NCI-H748 (cell line): Measurements from ENCODE around the gene RRP36.

Experiments
- DNase-seq: peaks from one replicate; lab custom pipeline; 2025; ENCODE audit not compliant: unreplicated experiment; lab: John Stamatoyannopoulos, UW

The RRP36 gene

DNA sequence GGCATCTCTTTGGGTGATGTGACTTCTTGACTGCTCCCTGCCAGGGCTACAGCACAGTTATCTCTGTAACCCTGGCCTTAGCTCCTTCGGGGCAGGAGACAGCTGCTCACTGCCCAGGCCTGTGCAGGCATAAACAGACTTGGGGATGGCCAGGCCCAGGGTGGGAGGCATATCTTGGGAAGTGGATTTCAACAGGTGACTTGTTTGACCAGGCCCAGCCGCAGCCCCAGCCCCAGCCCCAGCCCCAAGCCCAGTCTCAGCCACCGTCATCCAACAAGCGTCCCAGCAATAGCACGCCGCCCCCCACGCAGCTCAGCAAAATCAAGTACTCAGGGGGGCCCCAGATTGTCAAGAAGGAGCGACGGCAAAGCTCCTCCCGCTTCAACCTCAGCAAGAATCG is 15.2 kb upstream of the RRP36 start:
- no peak for DNase-seq

DNA sequence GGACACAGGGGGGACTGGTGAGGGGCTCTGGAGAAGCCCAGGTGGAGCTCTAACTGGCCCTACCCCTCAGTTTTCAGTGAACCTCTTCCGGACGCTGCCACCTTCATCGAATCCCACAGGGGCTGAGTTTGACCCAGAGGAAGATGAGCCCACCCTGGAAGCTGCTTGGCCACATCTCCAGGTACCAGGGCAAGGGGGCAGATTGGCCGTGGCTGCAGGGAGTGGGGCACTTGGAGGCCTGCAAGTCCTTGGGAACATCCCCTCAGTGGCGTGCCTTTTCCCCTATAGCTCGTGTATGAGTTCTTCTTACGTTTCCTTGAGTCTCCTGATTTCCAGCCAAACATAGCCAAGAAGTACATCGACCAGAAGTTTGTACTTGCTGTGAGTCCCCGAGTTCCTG is 14.3 kb upstream of the RRP36 start:
- DNase-seq, result no peak

DNA sequence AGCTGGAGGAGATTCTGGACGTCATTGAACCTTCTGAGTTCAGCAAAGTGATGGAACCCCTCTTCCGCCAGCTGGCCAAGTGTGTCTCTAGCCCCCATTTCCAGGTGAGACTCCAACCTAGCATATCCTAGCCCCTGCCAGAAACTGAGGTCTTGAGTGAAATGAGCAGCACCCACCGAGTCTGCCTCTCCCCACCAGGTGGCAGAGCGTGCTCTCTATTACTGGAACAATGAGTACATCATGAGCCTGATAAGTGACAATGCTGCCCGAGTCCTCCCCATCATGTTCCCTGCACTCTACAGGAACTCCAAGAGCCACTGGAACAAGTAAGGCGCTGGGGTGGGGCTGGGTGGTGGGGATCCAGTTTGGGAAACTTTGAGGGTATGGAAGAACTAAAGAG is 12.3 kb upstream of the RRP36 start:
- DNase-seq, result peak; percentile 29

DNA sequence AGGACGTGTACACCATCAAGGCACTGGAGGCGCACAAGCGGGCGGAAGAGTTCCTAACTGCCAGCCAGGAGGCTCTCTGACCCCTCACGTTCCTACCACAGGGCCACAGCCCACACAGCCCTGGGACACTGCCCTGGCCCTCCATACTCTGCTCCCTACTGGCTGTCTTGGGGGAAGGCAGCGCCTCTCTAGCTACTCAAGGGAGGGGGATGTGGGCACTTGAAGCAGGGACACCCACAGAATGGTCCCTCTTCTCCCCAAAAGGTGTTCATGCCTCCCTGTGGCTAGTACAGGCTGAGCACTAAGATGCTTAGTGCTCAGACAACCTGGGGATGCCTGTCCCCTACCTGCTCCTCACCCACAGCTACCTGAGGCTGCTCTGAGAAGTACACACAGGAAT is 10.2 kb upstream of the RRP36 start:
- DNase-seq, result no peak

DNA sequence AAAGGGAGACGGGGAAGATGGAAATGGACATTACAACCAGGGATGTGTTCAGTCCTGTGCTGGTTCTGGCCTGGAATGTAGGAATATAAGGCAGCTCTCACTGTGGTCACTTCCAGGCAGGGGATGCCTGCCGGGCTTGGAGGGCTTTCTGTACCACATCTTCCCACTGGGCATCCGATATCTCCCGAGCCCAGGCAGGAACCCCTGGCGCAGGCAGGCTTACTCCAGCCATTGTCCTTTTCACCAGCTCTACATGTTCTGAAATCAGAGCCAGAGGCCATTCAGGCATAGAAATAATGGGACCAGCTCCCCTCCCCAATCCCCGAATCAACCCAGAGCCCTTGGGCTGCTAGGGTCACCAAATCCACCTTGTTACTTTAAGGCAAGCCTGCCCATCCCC is 9.1 kb upstream of the RRP36 start:
- no peak for DNase-seq

DNA sequence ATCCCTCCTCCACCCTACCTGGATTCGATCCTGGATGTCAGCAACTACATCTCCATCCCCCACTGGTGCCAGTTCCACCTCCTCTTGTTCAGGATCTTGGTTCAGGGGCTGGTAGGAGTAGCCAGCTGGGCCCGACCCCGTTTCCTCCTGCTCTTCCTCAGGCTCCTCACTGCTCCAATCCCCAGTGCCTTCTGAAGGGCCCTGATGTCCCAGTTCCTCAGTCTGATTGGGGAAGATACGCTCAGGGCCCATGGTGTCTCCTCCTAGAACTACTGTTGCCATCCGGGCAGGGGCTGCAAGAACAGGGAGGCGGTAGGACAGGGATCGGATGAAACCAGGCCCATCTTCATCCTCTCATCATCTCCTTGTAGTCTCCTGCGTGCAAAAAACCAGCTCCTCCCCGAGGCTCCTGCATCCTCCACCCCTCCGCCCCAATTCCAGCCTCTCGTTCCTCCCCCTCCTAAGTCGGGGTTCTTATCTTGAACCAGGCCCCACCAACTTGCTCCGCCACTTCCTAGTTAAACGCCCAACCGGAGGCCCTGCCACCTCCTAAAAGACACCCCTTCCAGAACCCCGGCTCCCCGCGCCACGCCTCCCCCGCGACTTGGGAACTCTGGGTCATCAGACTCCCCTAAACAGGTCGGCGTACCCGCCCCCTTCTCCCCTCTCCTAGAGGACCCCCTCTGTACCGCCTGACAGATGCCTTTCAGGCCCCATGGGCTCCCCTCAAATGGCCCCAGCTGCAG is 8.2 kb upstream of the RRP36 start:
- DNase-seq, result peak; percentile 52

DNA sequence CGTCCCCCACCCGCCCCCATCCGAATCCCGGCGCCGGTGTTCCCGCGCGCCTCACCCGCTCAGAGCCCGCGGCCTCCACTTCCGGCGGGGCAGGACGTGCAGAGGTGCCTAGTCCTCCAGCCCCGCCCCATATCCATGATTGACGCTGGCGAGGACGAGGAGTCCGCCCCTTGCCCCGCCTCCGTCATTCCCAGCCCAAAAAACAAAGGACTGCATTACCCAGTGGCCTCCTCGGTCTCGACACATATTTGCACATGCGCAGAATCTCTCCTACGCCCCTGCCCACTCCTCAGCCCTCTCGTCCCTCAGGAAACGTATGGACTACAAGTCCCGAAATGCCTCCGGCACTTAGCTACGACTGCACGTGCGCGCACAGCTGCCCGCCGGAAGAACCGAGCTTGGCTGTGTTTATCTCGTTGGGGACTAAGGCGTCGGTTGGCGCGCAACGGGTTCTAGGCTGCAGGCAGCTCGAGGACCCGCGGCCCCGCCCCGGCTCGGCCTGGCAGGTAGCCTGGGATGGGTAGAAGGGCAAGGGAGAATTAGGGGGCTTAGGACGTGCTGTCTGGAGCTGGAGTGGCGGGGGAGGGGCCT is 7.5 kb upstream of the RRP36 start, which contains the start of the genes KLHDC3 and MEA1:
KLHDC3 (plus strand) TSS at position 407 of the 591 bp plus-strand sequence. CDS start 2,944 bp downstream, outside the sequence.
MEA1 (minus strand) TSS at position 104 of the 591 bp plus-strand sequence. CDS start 133 bp downstream, outside the sequence.
- peak; percentile 100 for DNase-seq

DNA sequence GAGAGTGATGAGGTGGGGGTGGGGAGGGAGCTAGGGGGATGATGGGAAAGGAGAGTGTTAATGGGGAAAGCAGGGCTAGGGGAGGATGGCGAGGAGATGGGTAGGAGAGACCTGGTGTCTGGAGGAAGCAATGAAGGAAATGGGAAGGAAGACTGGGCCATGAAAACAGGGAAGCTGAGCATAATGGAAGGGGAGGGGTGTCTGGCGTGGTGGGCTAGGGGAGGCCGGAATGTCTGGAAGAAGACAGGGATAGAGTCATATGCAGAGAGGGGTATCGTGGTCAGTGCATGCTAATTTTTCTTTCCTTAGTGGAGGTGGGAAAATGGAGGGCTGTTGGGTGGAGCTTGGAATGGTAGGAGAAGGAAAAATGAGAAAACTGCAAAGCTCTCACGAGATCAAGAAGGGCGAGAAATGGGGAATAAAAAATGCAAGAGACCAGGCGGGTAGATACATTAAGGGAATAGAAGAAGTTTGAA is 7.0 kb upstream of the RRP36 start:
- peak; percentile 61 for DNase-seq

DNA sequence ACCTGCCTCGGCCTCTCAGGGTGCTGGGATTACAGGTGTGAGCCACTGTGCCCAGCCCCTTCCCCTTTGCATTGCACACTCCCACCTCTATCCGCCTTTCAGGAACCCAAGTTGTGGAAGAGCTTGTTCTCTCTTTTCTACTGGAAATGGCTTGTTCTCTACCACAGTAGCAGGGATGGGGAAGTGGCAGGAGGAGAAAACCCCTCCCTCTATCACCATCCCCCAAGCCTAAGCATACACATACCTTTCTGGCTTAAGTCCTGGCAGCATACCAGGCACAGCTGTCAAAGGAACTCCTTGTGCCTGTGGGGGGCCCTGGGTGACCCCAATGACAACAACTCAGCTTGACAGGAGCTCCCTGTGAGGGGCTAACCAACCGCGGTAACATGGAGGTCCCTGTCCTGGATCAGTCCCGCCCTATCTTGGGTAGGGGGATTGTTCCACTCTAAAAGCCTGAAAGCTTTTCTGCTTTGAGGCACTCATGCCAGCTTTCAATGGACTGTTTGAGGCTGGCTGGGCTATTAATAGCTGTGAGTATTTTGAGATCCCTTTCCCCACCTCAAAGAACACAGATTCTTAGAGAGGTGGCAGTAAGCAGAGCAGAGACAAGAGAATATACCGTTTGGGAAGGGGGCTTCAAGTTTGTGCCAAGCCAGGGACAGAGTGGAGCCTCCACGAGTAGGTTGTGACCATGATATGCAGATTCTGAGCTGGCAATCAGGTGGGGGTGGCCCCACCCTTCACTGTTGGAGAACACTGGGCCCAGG is 5.1 kb upstream of the RRP36 start:
- DNase-seq, result no peak

DNA sequence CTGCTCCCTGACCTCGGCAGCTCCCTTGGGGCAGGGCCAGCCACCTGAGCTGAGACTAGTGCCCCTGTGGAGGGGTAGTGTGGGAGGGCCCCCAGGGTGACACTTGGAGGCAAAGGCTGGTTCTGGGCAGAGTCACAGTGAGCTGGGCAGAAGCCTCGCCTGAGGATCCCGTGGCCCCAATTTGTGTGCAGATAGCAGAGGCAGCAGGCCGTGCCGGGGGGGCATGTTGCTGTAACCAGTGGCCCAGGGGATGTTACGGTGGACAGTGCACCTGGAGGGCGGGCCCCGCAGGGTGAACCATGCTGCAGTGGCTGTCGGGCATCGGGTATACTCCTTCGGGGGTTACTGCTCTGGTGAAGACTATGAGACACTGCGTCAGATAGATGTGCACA is 4.5 kb upstream of the RRP36 start:
- DNase-seq, result no peak

DNA sequence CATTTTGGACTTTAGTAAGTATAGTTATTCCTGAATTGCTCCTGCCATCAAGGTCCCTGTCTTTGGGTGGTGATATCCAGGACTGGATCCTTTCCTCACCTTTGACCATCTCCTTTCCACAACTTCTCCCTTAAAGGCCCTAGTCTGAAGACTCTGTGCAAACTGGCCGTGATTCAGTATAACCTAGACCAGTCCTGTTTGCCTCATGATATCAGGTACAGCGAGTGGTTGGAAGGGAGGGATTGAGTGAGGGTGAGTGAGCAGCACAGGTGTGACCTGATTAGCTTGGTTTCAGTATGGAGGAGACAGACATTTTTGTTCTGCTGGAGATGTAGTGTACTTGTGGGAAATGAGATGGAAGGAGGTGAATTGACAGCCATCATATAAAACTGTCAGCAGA is 2.3 kb upstream of the RRP36 start:
- no peak for DNase-seq

DNA sequence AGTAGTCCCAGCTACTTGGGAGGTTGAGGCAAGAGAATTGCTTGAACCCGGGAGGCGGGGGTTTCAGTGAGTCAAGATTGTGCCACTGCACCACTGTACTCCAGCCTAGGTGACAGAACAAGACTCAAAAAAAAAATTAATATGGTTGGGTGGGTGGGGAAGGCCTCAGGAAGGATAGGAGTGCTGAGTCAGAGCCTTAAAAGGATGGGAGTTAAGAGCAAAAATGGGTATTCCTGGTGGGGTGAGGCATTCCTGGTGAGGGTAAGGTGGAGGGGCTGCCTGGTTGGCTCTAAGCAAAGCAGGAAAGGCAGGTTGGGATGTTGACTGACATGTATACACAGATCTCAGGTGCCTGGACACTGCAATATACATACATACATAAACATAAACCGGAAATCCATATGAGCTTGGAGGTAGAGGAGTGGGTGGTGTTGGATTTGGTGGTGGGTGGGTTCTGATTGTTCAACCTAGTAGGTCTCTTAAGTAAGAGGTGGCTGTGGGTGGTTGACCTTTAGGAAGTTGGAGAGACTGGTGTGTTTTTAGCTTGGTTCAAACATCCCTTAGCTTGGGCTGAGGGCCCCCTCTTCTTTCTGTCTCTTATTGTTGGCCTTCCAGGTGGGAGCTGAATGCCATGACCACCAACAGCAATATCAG is 1.2 kb upstream of the RRP36 start:
- DNase-seq, result no peak

DNA sequence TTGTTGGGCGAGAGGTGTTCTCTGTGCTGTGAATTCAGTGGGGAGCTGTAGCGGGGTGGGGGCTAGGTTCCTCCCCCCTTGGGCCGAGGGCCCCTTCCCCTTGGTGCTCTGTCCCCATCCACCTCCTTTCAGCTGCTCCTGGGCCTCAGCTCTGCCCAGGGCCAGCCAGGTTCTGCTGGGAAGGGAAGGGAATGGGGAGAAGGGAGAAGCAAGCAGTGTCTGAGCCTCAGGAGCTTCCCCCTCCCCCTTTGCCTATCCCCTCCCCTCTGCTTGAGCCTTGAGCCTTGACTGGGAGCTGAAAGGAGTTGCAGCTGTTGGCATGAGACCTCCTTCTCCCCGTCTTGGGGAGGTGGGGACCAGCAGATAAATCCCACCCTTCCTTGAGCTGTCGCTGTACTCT is 576 bp upstream of the RRP36 start:
- DNase-seq, result peak; percentile 49

DNA sequence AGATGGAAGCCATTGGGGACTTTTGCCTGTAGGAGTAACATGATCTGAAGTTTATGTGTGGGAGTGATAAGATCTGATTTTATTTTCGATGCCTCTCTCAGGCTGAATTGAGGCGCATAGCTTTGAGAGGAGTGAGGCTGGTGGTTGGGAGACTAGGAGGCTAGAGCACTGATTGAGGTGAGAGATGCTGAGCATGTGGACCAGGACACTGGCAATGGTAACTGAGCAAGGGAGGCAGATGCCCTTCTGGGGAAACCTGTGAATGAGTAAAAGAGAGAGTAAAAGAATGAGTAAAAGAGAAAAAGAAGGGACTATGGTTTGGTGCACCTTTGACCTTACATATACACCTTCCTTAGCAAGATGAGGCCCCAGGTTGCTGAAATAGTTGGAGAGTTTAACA is 3.0 kb downstream of the RRP36 start:
- no peak for DNase-seq

DNA sequence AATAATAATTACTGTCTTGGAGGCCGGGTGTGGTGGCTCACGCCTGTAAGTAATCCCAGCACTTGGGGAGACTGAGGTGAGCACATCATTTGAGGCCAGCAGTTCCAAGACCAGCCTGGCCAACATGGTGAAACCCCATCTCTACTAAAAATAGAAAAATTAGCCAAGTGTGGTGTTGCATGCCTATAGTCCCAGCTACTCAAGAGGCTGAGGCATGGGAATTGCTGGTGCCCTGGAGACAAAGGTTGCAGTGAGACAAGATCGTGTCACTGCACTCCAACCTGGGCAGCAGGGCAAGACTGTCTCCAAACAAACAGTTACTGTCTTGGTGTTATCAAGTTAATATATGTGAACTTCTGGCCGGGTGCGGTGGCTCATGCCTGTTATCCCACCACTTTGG is 4.9 kb downstream of the RRP36 start:
- no peak for DNase-seq

DNA sequence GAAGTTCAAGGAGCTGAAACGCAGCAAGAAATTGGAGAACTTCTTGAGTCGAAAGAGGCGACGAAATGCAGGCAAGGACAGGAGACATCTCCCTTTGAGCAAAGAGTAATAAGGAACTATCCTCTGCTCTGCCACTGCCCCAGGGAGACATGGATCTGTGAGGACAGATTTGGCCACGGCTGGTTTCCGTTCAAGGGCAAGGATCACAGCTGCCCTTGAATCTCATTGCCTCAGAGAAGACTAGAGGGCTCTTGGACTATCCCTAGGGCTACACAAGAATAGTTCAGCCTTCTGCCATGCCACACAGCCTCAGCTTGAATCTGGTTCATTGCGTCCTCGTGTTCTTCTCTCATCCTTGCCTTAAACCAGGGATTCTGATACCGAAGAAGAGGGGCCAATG is 7.7 kb downstream of the RRP36 start:
- DNase-seq, result no peak

DNA sequence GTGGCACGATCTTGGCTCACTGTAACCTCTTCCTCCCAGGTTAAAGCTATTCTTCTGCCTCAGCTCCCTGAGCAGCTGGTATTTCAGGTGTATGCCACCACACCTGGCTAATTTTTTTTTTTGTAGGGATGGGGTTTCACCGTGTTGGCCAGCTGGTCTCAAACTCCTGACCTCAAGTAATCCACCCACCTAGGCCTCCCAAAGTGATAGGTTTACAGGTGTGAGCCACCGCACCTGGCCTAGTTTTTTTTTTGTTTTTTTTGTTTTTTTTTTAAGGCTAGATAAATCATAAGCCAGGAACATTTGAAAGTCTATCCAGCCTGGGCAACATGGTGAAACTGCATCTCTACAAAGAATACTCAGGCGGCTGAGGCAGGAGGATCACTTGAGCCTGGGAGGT is 10.9 kb downstream of the RRP36 start:
- no peak for DNase-seq

DNA sequence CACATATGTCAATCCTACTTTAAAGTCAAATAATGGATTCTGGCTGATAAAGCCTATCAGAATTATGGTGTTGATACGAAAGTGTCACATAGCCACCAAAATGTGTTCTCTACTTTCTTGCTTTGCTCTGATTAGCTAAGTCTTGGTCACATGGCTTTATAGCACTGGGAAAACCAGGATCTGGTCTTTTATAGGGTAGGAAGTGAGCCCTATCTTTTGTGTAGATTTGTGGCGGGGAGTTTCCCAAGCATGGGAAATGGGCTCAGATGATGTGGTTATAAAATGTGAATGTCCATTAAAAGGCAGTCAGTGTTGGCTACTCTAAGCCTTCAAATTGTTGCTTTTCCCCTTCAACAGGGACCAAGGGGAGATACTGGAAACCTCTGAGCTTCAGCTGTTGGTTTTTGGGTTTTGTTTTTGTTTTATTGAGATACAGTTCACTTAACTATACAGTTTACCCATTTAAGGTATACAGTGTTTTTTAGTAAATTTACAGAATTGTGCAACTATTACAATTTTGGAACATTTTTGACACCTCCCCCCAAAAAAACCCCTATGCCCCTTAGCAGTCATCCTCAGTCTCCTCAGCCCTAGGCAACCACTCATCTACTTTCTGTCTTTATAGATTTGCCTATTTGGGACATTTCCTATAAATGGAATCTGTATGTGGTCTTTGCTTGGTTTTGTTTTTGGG is 12.2 kb downstream of the RRP36 start:
- no peak for DNase-seq

DNA sequence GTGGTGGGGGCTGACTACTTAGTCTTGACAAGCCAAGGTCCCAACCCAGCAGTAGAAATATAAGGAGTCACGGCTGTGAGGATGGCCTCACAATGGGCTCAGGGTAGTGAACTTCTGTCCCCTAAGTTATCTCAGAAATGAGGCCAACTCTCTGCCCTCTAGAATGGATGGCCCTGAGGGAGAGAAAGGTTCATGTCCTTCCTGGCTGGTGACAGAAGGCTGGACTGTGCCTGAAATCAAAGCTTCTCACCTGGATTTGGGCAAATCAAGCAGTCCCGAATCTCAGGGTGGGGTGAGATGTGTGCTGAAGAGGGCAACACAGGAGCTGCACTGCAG is 12.7 kb downstream of the RRP36 start:
- DNase-seq, result no peak

DNA sequence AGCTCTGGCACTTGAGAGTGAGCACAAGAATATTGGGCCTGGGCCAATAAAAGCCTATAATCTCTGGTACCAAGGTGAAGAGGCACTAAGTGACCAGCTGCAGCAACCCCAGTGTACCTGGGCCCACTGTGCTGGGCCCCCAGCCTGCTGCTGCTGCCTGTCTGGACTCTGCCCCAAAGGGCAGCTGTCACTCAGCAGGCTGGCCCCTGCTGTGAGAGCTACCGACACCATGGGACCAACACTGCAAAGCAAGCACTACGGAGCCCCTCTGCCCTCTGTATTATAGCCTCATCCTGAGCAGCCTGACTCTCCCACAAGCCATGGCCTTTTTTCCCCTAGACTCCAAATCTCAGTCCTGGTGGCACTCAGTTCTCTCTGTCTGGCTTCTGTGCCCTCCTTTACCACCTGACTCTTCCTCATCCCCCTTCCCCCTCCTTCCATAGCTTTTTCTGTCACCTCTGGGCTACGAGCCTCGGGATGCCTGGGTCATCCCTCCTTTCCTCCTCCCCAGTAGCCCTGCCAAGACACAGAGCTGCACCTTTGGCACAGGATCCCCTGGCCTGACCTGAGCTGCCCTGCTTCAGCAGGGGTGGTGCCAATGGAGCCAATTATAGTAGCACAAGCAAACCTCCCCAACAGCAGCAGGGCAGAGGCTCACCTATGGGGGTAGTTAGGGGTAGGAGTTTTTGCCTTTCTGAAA is 14.2 kb downstream of the RRP36 start:
- no peak for DNase-seq
